A549 (cell line): ENCODE measurements around the gene SERPINI1. TPM values are rescaled to one million over a fixed set of nuclear protein-coding genes. Genes with fewer than 3 reads are reported as not detected.

ENCODE experiments used
- ATAC-seq, 2 experiments: fragments of 200-7000 bp in 1 of 2; fragments of >200 bp in 1 of 2; cut with Nextera tagmentation in 1 of 2; cut with Tn5 transposase in 1 of 2; 3 replicates each; pipeline versions ENCODE4 v1.8.0 to v1.9.1; 2018 to 2020; ENCODE audit warnings: mild to moderate bottlenecking in 1 of 2, moderate library complexity in 1 of 2
- CTCF ChIA-PET: fragments of 300-600 bp; sonication (Branson Sonifier 250); formaldehyde crosslinking; extraction: SDS; loops from one replicate; lab custom pipeline; 2021; ENCODE audit warnings: antibody characterized with exemption, inconsistent platforms; lab: Yijun Ruan, JAX
- POLR2A ChIA-PET: fragments of 350-600 bp; formaldehyde crosslinking; extraction: SDS; loops from one replicate; lab custom pipeline; 2021; ENCODE audit warnings: antibody characterized with exemption, inconsistent platforms; lab: Yijun Ruan, JAX
- DNase-seq, 2 experiments: peaks; one replicate each; pipeline versions ENCODE4 v3.0.0 to v3.0.0-alpha.2; 2011 to 2016; ENCODE audit warnings: low read depth in 1 of 2, low spot score in 1 of 2
- FAIRE-seq: peaks from 2 replicates; lab custom pipeline; 2011; peaks lifted over from hg19 to GRCh38; lab: Jason Lieb, UNC
- H3K27ac ChIP-seq, 2 experiments: fragments of >200 bp; sonication (Bioruptor Twin); formaldehyde crosslinking; 3 replicates each; pipeline ENCODE4 v1.5.1; 2016 to 2017
- H3K4me1 ChIP-seq: fragments of >200 bp; sonication (Bioruptor Twin); formaldehyde crosslinking; 3 replicates; pipeline ENCODE4 v1.6.1; 2016
- H3K4me2 ChIP-seq: fragments of >200 bp; sonication (Bioruptor Twin); formaldehyde crosslinking; 3 replicates; pipeline ENCODE4 v1.6.1; 2016
- H3K4me3 ChIP-seq: fragments of >200 bp; sonication (Bioruptor Twin); formaldehyde crosslinking; 3 replicates; pipeline ENCODE4 v1.5.1; 2016
- H3K9me3 ChIP-seq: fragments of >200 bp; sonication (Bioruptor Twin); formaldehyde crosslinking; 3 replicates; pipeline ENCODE4 v1.6.1; 2016
- ATOH8 ChIP-seq: fragments of 250-450 bp; sonication (Bioruptor Pico); IDR thresholded peaks from 2 replicates; pipeline ENCODE4 v1.5.0; 2020; ENCODE audit warnings: low read depth, mild to moderate bottlenecking, moderate library complexity
- BHLHE40 ChIP-seq: IDR thresholded peaks from 2 replicates; pipeline ENCODE4 v1.6.1; 2012; ENCODE audit warnings: low read depth, low read length, inconsistent platforms
- CBX8 ChIP-seq: fragments of 200-600 bp; sonication (generic); IDR thresholded peaks from 2 replicates; pipeline ENCODE4 v1.6.1; 2016
- CHD2 ChIP-seq: fragments of 150-350 bp; IDR thresholded peaks from 2 replicates; pipeline ENCODE4 v1.6.1; 2014; ENCODE audit warnings: low read length; ENCODE audit not compliant: partially characterized antibody
- ELK1 ChIP-seq: fragments of 150-350 bp; IDR thresholded peaks from 2 replicates; pipeline ENCODE4 v1.6.1; 2014; ENCODE audit warnings: low read depth, mild to moderate bottlenecking, low read length
- EP300 ChIP-seq, 2 experiments: fragments of >200 bp; sonication (Bioruptor Twin); formaldehyde crosslinking; IDR thresholded peaks; 2 replicates in 1 of 2; 3 replicates in 1 of 2; pipeline ENCODE4 v1.6.1; 2016 to 2017
- ESRRA ChIP-seq: fragments of 150-350 bp; IDR thresholded peaks from 2 replicates; pipeline ENCODE4 v1.6.1; 2014; ENCODE audit warnings: mild to moderate bottlenecking, low read length, borderline replicate concordance
- GATA3 ChIP-seq: IDR thresholded peaks from 2 replicates; pipeline ENCODE4 v1.6.1; 2012; ENCODE audit warnings: borderline replicate concordance
- HMGXB4 ChIP-seq: fragments of 250-450 bp; sonication (Bioruptor Pico); IDR thresholded peaks from 2 replicates; pipeline ENCODE4 v1.5.0; 2021; ENCODE audit warnings: mild to moderate bottlenecking, moderate library complexity, borderline replicate concordance
- HOXA7 ChIP-seq: fragments of 250-450 bp; sonication (Bioruptor Pico); IDR thresholded peaks from 2 replicates; pipeline ENCODE4 v1.5.0; 2020; ENCODE audit warnings: mild to moderate bottlenecking, moderate library complexity
- HOXB13 ChIP-seq: fragments of 250-450 bp; sonication (Bioruptor Pico); IDR thresholded peaks from 2 replicates; pipeline ENCODE4 v1.5.0; 2020; ENCODE audit warnings: low read depth, mild to moderate bottlenecking, moderate library complexity
- JUNB ChIP-seq: fragments of >200 bp; sonication (Bioruptor Twin); formaldehyde crosslinking; IDR thresholded peaks from 2 replicates; pipeline ENCODE4 v1.6.1; 2016
- KDM1A ChIP-seq: fragments of 200-600 bp; sonication (generic); IDR thresholded peaks from 2 replicates; pipeline ENCODE4 v1.6.1; 2016; ENCODE audit warnings: low read depth, mild to moderate bottlenecking
- MAZ ChIP-seq: fragments of 150-350 bp; IDR thresholded peaks from 2 replicates; pipeline ENCODE4 v1.6.1; 2014; ENCODE audit warnings: antibody characterized with exemption, low read depth, low read length, borderline replicate concordance
- NFE2L2 ChIP-seq: fragments of 150-350 bp; conservative IDR thresholded peaks from 2 replicates; pipeline ENCODE4 v1.6.1; 2014; ENCODE audit warnings: low read length
- NR3C1 ChIP-seq: fragments of >200 bp; sonication (Bioruptor Twin); formaldehyde crosslinking; IDR thresholded peaks from 3 replicates; pipeline ENCODE4 v1.6.1; 2017
- PHF8 ChIP-seq: fragments of 200-600 bp; sonication (generic); IDR thresholded peaks from 2 replicates; pipeline ENCODE4 v1.6.1; 2016; ENCODE audit warnings: low read depth, mild to moderate bottlenecking, antibody characterized with exemption, moderate library complexity, borderline replicate concordance
- RFX5 ChIP-seq: fragments of 450-650 bp; IDR thresholded peaks from 2 replicates; pipeline ENCODE4 v1.7.1; 2014; ENCODE audit warnings: antibody characterized with exemption, mild to moderate bottlenecking, moderate library complexity
- RNF2 ChIP-seq: fragments of 200-600 bp; sonication (generic); IDR thresholded peaks from 2 replicates; pipeline ENCODE4 v1.6.1; 2016; ENCODE audit warnings: low read depth, mild to moderate bottlenecking, antibody characterized with exemption, moderate library complexity, borderline replicate concordance
- SMC3 ChIP-seq: fragments of >200 bp; sonication (Bioruptor Twin); formaldehyde crosslinking; IDR thresholded peaks from 3 replicates; pipeline ENCODE4 v1.6.1; 2018; ENCODE audit warnings: inconsistent platforms
- TFCP2L1 ChIP-seq: fragments of 250-450 bp; sonication (Bioruptor Pico); IDR thresholded peaks from 2 replicates; pipeline ENCODE4 v1.5.0; 2021; ENCODE audit warnings: mild to moderate bottlenecking
- ZC3H11A ChIP-seq: fragments of 450-650 bp; IDR thresholded peaks from 2 replicates; pipeline ENCODE4 v1.6.1; 2014; ENCODE audit warnings: antibody characterized with exemption, mild to moderate bottlenecking
- ZSCAN20 ChIP-seq: fragments of 250-450 bp; sonication (Bioruptor Pico); IDR thresholded peaks from 2 replicates; pipeline ENCODE4 v1.8.0; 2022; ENCODE audit warnings: mild to moderate bottlenecking, moderate library complexity
- WGBS: methylation state at CpG from one replicate; pipeline ENCODE4 v1.1.6; 2017; ENCODE audit errors: missing lambda C conversion rate; 5-methylcytosine and 5-hydroxymethylcytosine counted together
- polyA plus RNA-seq, 4 experiments: library from polyadenylated mRNA; depleted of rRNA in 3 of 4; stranded (reverse); fragments of >200 nt; fragmentation: RNase III in 1 of 4; extraction: RNeasy Plus Mini Kit Qiagen cat#74134 plus additional on column Dnase treatment in 1 of 4; gene quantifications; 2 replicates in 3 of 4; 3 replicates in 1 of 4; pipeline ENCODE4 v1.2.3, GENCODE V29; 2011 to 2017
- TF ChIP-seq, protein P1 (sequence below): fragments of 450-650 bp; IDR thresholded peaks from 2 replicates; pipeline ENCODE4 v1.6.1; 2014; ENCODE audit warnings: antibody characterized with exemption
- TF ChIP-seq, protein P2 (sequence below): IDR thresholded peaks from 2 replicates; pipeline ENCODE4 v1.6.1; 2012; ENCODE audit warnings: low read depth, borderline replicate concordance

The SERPINI1 gene
- polyA plus RNA-seq, 2 of the 4 experiments (the other 2 are of a cell fraction) = 6.5 to 10.2 TPM

GRCh38 chr3:167776066-167776685 is 40.7 kb downstream of the SERPINI1 start:
- 41% methylated on average over 4 of the region's 4 CpGs for WGBS

GRCh38 chr3:167777356-167777755 is 41.8 kb downstream of the SERPINI1 start:
- ATAC-seq = no peak
- Histone ChIP-seq H3K4me1 (no peaks in the 10 kb centered on the region), H3K27ac (no peak overlapping the region), H3K4me2 (no peak overlapping the region), H3K9me3 (peaks cover 2% of the 10 kb centered on the region; the same call in 1 of the 3 replicates), H3K4me3 (no peak overlapping the region)
- ChIA-PET CTCF (interaction anchor here (0.8 kb wide), 1 partner anchor 14 kb away, joined by 3 read pairs; no protein-coding TSS in a partner anchor), POLR2A (no interaction called here)
- no peak for FAIRE-seq
- TF ChIP-seq KDM1A (no peak), TFCP2L1 (CRISPR knock-in tag) (no peak), HOXA7 (CRISPR knock-in tag) (no peak), ZSCAN20 (CRISPR knock-in tag) (no peak), HOXB13 (CRISPR knock-in tag) (no peak), RNF2 (no peak), ATOH8 (CRISPR knock-in tag) (no peak), RFX5 (no peak)
- WGBS = 4% methylated on average over 1 of the region's 1 CpG
- DNase-seq = no peak

More at GRCh38 chr3:167776066-167776685, 40.7 kb downstream of the SERPINI1 start:
- no peak overlapping the region for H3K4me2 ChIP-seq
- H3K27ac ChIP-seq = no peak overlapping the region
- H3K4me3 ChIP-seq = no peak overlapping the region
- H3K4me1 ChIP-seq = no peaks in the 10 kb centered on the region
- peaks cover 2% of the 10 kb centered on the region; the same call in 1 of the 3 replicates for H3K9me3 ChIP-seq
- ATAC-seq (no peak), DNase-seq (no peak), FAIRE-seq (no peak)
- TF ChIP-seq JUNB = no peak
- no peak for TF ChIP-seq HMGXB4 (CRISPR knock-in tag)
- no peak for TF ChIP-seq EP300 (IDR thresholded peaks at IDR 0.05)
- no peak for TF ChIP-seq SMC3
- TF ChIP-seq NR3C1 = no peak
- ChIA-PET CTCF (no interaction called here), POLR2A (no interaction called here)

DNA sequence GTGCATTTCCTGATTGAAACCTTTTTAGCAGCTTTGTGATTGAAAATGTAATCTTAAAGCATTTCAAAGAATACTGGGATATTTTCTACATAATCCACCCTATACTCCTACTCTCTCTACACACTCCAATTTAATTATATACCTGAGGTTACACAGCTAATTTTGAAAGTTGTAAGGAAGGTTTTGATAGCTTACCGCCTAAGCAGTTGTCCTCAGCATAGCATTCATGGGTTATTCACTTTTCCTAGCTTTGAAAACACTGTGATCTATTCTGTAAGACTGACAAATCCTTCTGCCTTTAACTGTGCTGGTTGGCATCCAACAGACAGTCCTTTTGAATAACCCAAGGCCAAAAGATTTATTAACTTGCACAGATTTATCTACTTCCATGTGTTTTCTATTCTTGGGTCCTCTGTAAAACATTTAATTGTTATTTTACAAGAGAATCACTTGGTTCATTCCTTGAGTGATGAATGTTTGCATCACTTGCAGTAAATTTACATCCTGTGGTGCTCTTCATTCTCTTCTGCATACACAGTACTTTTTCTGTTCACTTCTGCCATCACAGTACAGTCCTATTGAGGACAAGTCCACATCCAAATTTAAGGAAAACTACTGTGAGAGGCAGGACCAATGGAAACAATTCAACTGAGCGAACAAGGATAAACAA is 44.8 kb downstream of the SERPINI1 start:
- TF ChIP-seq CHD2 (no peak), BHLHE40 (no peak), MAZ (no peak), KDM1A (no peak), ELK1 (no peak), HMGXB4 (CRISPR knock-in tag) (no peak), PHF8 (no peak), GATA3 (no peak), ESRRA (no peak), EP300 (IDR thresholded peaks at IDR 0.05) (no peak), NFE2L2 (no peak), CBX8 (no peak), ZC3H11A (no peak), JUNB (no peak)
- TF ChIP-seq, protein P1, sequence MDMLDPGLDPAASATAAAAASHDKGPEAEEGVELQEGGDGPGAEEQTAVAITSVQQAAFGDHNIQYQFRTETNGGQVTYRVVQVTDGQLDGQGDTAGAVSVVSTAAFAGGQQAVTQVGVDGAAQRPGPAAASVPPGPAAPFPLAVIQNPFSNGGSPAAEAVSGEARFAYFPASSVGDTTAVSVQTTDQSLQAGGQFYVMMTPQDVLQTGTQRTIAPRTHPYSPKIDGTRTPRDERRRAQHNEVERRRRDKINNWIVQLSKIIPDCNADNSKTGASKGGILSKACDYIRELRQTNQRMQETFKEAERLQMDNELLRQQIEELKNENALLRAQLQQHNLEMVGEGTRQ = no peak
- TF ChIP-seq, protein P2, sequence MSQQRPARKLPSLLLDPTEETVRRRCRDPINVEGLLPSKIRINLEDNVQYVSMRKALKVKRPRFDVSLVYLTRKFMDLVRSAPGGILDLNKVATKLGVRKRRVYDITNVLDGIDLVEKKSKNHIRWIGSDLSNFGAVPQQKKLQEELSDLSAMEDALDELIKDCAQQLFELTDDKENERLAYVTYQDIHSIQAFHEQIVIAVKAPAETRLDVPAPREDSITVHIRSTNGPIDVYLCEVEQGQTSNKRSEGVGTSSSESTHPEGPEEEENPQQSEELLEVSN = no peak
- Histone ChIP-seq H3K9me3 (peaks cover 2% of the 10 kb centered on the region; the same call in 1 of the 3 replicates), H3K27ac (no peak overlapping the region), H3K4me1 (no peaks in the 10 kb centered on the region), H3K4me2 (no peak overlapping the region), H3K4me3 (no peak overlapping the region)
- CTCF ChIA-PET = no interaction called here
- DNase-seq (no peak), FAIRE-seq (no peak), ATAC-seq (no peak)
- WGBS = 39% methylated on average over 2 of the region's 2 CpGs
- POLR2A ChIA-PET = no interaction called here
